Right ventricle myocardium inferior (tissue), 1 donor: Measurements from ENCODE around the gene TP53RK. TPM values are rescaled to one million over a fixed set of nuclear protein-coding genes. Genes with fewer than 3 reads are reported as not detected.

Source experiments
- ATAC-seq: fragments of 200-7000 bp; cut with Tn5 transposase; one replicate; pipeline ENCODE4 v1.9.1; 2020; ENCODE audit warnings: mild to moderate bottlenecking, moderate library complexity
- DNase-seq: peaks from one replicate; pipeline ENCODE4 v3.0.0; 2021; ENCODE audit errors: missing footprints
- intact Hi-C: fragments of 100-400 bp; cut with DNase I; formaldehyde crosslinking; loops from one replicate; pipeline ENCODE4 v1.11.0; 2022
- total RNA-seq: library from RNA; stranded (reverse); fragmentation: NEBNext Ultra II Directional; extraction: Animal tissue kit (Norgen Biotek cat#: 25700); gene quantifications from one replicate; pipeline ENCODE4 v1.2.1, GENCODE V29; 2021
- donor health status: DM: no; HTN: yes; CAD: no; lungs with severe emphysema.

The TP53RK gene
- total RNA-seq, 1 donor from 2014 or later, result 5.6 TPM

GRCh38 chr20:46709459-46710152, 20.4 kb upstream of the TP53RK start, which contains the start of gene SLC2A10:
TSS of gene SLC2A10 (plus strand) at chr20:46709649. CDS start at chr20:46709737, 88 bp downstream.
- ATAC-seq, result peak; percentile 89
- peak; percentile 78 for DNase-seq
- intact Hi-C loops, result no loop called here

GRCh38 chr20:46709055-46709458, 19.8 kb upstream of the TP53RK start:
- intact Hi-C loops, result no loop called here
- ATAC-seq, result no peak
- DNase-seq, result no peak

- DNase-seq (no peak), ATAC-seq (no peak)
- intact Hi-C loops, result no loop called here
Measured at GRCh38 chr20:46708172-46708860, 19.1 kb upstream of the TP53RK start.

- intact Hi-C loops, result no loop called here
- no peak for DNase-seq
- ATAC-seq, result no peak
Measured at GRCh38 chr20:46706242-46706641, 17.0 kb upstream of the TP53RK start.

- intact Hi-C loops, result no loop called here
- no peak for DNase-seq
- no peak for ATAC-seq
Measured at GRCh38 chr20:46705378-46705729, 16.1 kb upstream of the TP53RK start.

GRCh38 chr20:46704714-46705377, 15.6 kb upstream of the TP53RK start:
- intact Hi-C loops, result no loop called here
- ATAC-seq, result no peak
- DNase-seq, result no peak

- intact Hi-C loops, result no loop called here
- DNase-seq (no peak), ATAC-seq (no peak)
Measured at GRCh38 chr20:46703435-46703834, 14.2 kb upstream of the TP53RK start.

- DNase-seq (no peak), ATAC-seq (no peak)
- intact Hi-C loops, result no loop called here
Measured at GRCh38 chr20:46702447-46703203, 13.4 kb upstream of the TP53RK start.

GRCh38 chr20:46701986-46702385, 12.7 kb upstream of the TP53RK start:
- intact Hi-C loops, result no loop called here
- DNase-seq (no peak), ATAC-seq (no peak)

GRCh38 chr20:46701556-46701955, 12.3 kb upstream of the TP53RK start:
- ATAC-seq (no peak), DNase-seq (no peak)
- intact Hi-C loops, result no loop called here

GRCh38 chr20:46701057-46701456, 11.8 kb upstream of the TP53RK start:
- intact Hi-C loops, result no loop called here
- ATAC-seq (no peak), DNase-seq (no peak)

GRCh38 chr20:46700481-46700880, 11.2 kb upstream of the TP53RK start:
- no peak for DNase-seq
- intact Hi-C loops, result no loop called here
- ATAC-seq, result no peak

GRCh38 chr20:46699651-46700359, 10.6 kb upstream of the TP53RK start:
- DNase-seq (no peak), ATAC-seq (no peak)
- intact Hi-C loops, result no loop called here

- no peak for DNase-seq
- ATAC-seq, result no peak
- intact Hi-C loops, result no loop called here
Measured at GRCh38 chr20:46698788-46699187, 9.5 kb upstream of the TP53RK start.

- intact Hi-C loops, result no loop called here
- DNase-seq (no peak), ATAC-seq (no peak)
Measured at GRCh38 chr20:46696791-46697279, 7.6 kb upstream of the TP53RK start.

- ATAC-seq, result no peak
- intact Hi-C loops, result no loop called here
- no peak for DNase-seq
Measured at GRCh38 chr20:46695892-46696291, 6.6 kb upstream of the TP53RK start.

- intact Hi-C loops, result no loop called here
- no peak for DNase-seq
- ATAC-seq, result peak; percentile 53
Measured at GRCh38 chr20:46694484-46694883, 5.2 kb upstream of the TP53RK start.

- DNase-seq (no peak), ATAC-seq (no peak)
- intact Hi-C loops, result no loop called here
Measured at GRCh38 chr20:46691196-46691595, 2.0 kb upstream of the TP53RK start.
